Activated T-helper 17 cell treated with anti-CD3 and anti-CD28 coated beads, Interleukin-2, amount 50 U/mL, for 72 hours (primary cell): ENCODE measurements around the gene MORN1. TPM values are rescaled to one million over a fixed set of nuclear protein-coding genes. Genes with fewer than 3 reads are reported as not detected.

ENCODE experiments used
- ATAC-seq: fragments of 150-1000 bp; cut with Tn5 transposase; replicated peaks from 2 replicates; pipeline ENCODE4 v1.10.0; 2021; ENCODE audit warnings: mild to moderate bottlenecking, moderate library complexity
- H3K27ac Mint-ChIP-seq: one replicate; pipeline ENCODE4 v1.8.0; 2022; ENCODE audit warnings: mixed read lengths
- H3K27me3 Mint-ChIP-seq: one replicate; pipeline ENCODE4 v1.8.0; 2022; ENCODE audit warnings: mixed read lengths
- H3K36me3 Mint-ChIP-seq: one replicate; pipeline ENCODE4 v1.8.0; 2022; ENCODE audit warnings: low read depth, mild to moderate bottlenecking, mixed read lengths
- H3K4me1 Mint-ChIP-seq: one replicate; pipeline ENCODE4 v1.8.0; 2022; ENCODE audit warnings: mixed read lengths
- H3K4me3 Mint-ChIP-seq: one replicate; pipeline ENCODE4 v1.8.0; 2022; ENCODE audit warnings: mild to moderate bottlenecking, mixed read lengths
- H3K9me3 Mint-ChIP-seq: one replicate; pipeline ENCODE4 v1.8.0; 2022; ENCODE audit warnings: mixed read lengths
- total RNA-seq, 2 donors: library from RNA; stranded (reverse); gene quantifications; one replicate each; pipeline ENCODE4 v1.2.3, GENCODE V29; 2022

MORN1 gene
- total RNA-seq, 2 donors from 2014 or later = 4.4 to 5.3 TPM

GRCh38 chr1:2404142-2404889 lies 13.0 kb upstream of the MORN1 start:
- no peak for ATAC-seq
- peaks cover 67% of the 10 kb centered on the region for H3K36me3 Mint-ChIP-seq
- peaks cover 8% of the 10 kb centered on the region for H3K4me1 Mint-ChIP-seq
- no peaks in the 10 kb centered on the region for H3K9me3 Mint-ChIP-seq
- H3K27ac Mint-ChIP-seq = no peak overlapping the region
- H3K27me3 Mint-ChIP-seq = no peaks in the 10 kb centered on the region
- no peak overlapping the region for H3K4me3 Mint-ChIP-seq

- Mint-ChIP-seq H3K4me1 (peaks cover 8% of the 10 kb centered on the region), H3K27ac (no peak overlapping the region), H3K36me3 (peaks cover 73% of the 10 kb centered on the region), H3K9me3 (no peaks in the 10 kb centered on the region), H3K4me3 (no peak overlapping the region), H3K27me3 (no peaks in the 10 kb centered on the region)
- ATAC-seq = no peak
Observed at GRCh38 chr1:2403273-2403672, 11.9 kb upstream of the MORN1 start.

- ATAC-seq = no peak
- Mint-ChIP-seq H3K36me3 (peaks cover 81% of the 10 kb centered on the region), H3K27me3 (no peaks in the 10 kb centered on the region), H3K9me3 (no peaks in the 10 kb centered on the region), H3K4me1 (peaks cover 8% of the 10 kb centered on the region), H3K4me3 (no peak overlapping the region), H3K27ac (peak overlapping the region; percentile 70)
Observed at GRCh38 chr1:2402420-2402819, 11.1 kb upstream of the MORN1 start.

GRCh38 chr1:2400950-2401649 lies 9.7 kb upstream of the MORN1 start:
- peaks cover 89% of the 10 kb centered on the region for H3K36me3 Mint-ChIP-seq
- H3K27ac Mint-ChIP-seq = peak overlapping the region; percentile 70
- ATAC-seq = peak; percentile 76
- H3K27me3 Mint-ChIP-seq = no peaks in the 10 kb centered on the region
- H3K9me3 Mint-ChIP-seq = no peaks in the 10 kb centered on the region
- peaks cover 8% of the 10 kb centered on the region for H3K4me1 Mint-ChIP-seq
- no peak overlapping the region for H3K4me3 Mint-ChIP-seq

GRCh38 chr1:2400576-2400909 lies 9.2 kb upstream of the MORN1 start:
- ATAC-seq = peak; percentile 82
- Mint-ChIP-seq H3K27me3 (no peaks in the 10 kb centered on the region), H3K36me3 (peaks cover 92% of the 10 kb centered on the region), H3K4me3 (no peak overlapping the region), H3K9me3 (no peaks in the 10 kb centered on the region), H3K4me1 (peaks cover 8% of the 10 kb centered on the region), H3K27ac (peak overlapping the region; percentile 66)

GRCh38 chr1:2399890-2400575 lies 8.7 kb upstream of the MORN1 start:
- ATAC-seq = no peak
- Mint-ChIP-seq H3K4me1 (peaks cover 8% of the 10 kb centered on the region), H3K36me3 (peaks cover 93% of the 10 kb centered on the region), H3K27me3 (no peaks in the 10 kb centered on the region), H3K27ac (peak overlapping the region; percentile 66), H3K4me3 (no peak overlapping the region), H3K9me3 (no peaks in the 10 kb centered on the region)

GRCh38 chr1:2398871-2399270 lies 7.5 kb upstream of the MORN1 start:
- Mint-ChIP-seq H3K36me3 (peaks cover 96% of the 10 kb centered on the region), H3K27me3 (no peaks in the 10 kb centered on the region), H3K9me3 (no peaks in the 10 kb centered on the region), H3K4me1 (peaks cover 11% of the 10 kb centered on the region), H3K27ac (peak overlapping the region; percentile 72), H3K4me3 (no peak overlapping the region)
- ATAC-seq = no peak

GRCh38 chr1:2397007-2397679 lies 5.8 kb upstream of the MORN1 start:
- peaks cover 27% of the 10 kb centered on the region for H3K4me1 Mint-ChIP-seq
- peaks cover 96% of the 10 kb centered on the region for H3K36me3 Mint-ChIP-seq
- H3K4me3 Mint-ChIP-seq = no peak overlapping the region
- no peaks in the 10 kb centered on the region for H3K9me3 Mint-ChIP-seq
- no peak for ATAC-seq
- no peaks in the 10 kb centered on the region for H3K27me3 Mint-ChIP-seq
- H3K27ac Mint-ChIP-seq = no peak overlapping the region

- Mint-ChIP-seq H3K9me3 (no peaks in the 10 kb centered on the region), H3K4me3 (no peak overlapping the region), H3K4me1 (peaks cover 27% of the 10 kb centered on the region), H3K27ac (no peak overlapping the region), H3K27me3 (no peaks in the 10 kb centered on the region), H3K36me3 (peaks cover 90% of the 10 kb centered on the region)
- ATAC-seq = no peak
Observed at GRCh38 chr1:2396476-2396875, 5.1 kb upstream of the MORN1 start.

- peaks cover 87% of the 10 kb centered on the region for H3K36me3 Mint-ChIP-seq
- H3K4me3 Mint-ChIP-seq = no peak overlapping the region
- H3K27me3 Mint-ChIP-seq = no peaks in the 10 kb centered on the region
- no peak for ATAC-seq
- no peak overlapping the region for H3K27ac Mint-ChIP-seq
- peaks cover 27% of the 10 kb centered on the region for H3K4me1 Mint-ChIP-seq
- H3K9me3 Mint-ChIP-seq = no peaks in the 10 kb centered on the region
Observed at GRCh38 chr1:2396059-2396458, 4.7 kb upstream of the MORN1 start.

GRCh38 chr1:2395245-2395644 lies 3.9 kb upstream of the MORN1 start:
- Mint-ChIP-seq H3K27ac (no peak overlapping the region), H3K27me3 (no peaks in the 10 kb centered on the region), H3K4me3 (no peak overlapping the region), H3K4me1 (peaks cover 21% of the 10 kb centered on the region), H3K36me3 (peaks cover 80% of the 10 kb centered on the region), H3K9me3 (no peaks in the 10 kb centered on the region)
- ATAC-seq = no peak

GRCh38 chr1:2394761-2395160 lies 3.4 kb upstream of the MORN1 start:
- Mint-ChIP-seq H3K9me3 (no peaks in the 10 kb centered on the region), H3K36me3 (peaks cover 76% of the 10 kb centered on the region), H3K4me1 (peaks cover 19% of the 10 kb centered on the region), H3K4me3 (no peak overlapping the region), H3K27me3 (no peaks in the 10 kb centered on the region), H3K27ac (peak overlapping the region; percentile 52)
- ATAC-seq = no peak

- H3K27me3 Mint-ChIP-seq = no peaks in the 10 kb centered on the region
- peaks cover 70% of the 10 kb centered on the region for H3K36me3 Mint-ChIP-seq
- no peaks in the 10 kb centered on the region for H3K9me3 Mint-ChIP-seq
- peak overlapping the region; percentile 87 for H3K4me3 Mint-ChIP-seq
- H3K4me1 Mint-ChIP-seq = peaks cover 19% of the 10 kb centered on the region
- ATAC-seq = no peak
- H3K27ac Mint-ChIP-seq = peak overlapping the region; percentile 52
Observed at GRCh38 chr1:2394220-2394619, 2.9 kb upstream of the MORN1 start.

- Mint-ChIP-seq H3K4me1 (peaks cover 19% of the 10 kb centered on the region), H3K9me3 (no peaks in the 10 kb centered on the region), H3K4me3 (peak overlapping the region; percentile 87), H3K27ac (peak overlapping the region; percentile 92), H3K36me3 (peaks cover 63% of the 10 kb centered on the region), H3K27me3 (no peaks in the 10 kb centered on the region)
- ATAC-seq = no peak
Observed at GRCh38 chr1:2393471-2393877, 2.1 kb upstream of the MORN1 start.
